Hematopoietic multipotent progenitor cell treated with erythropoietin and hydrocortisone succinate and interleukin-3 and kit ligand, for 6 days (in vitro differentiated cells): Measurements from ENCODE around the gene FAM20C.

ENCODE experiments used
- DNase-seq: peaks from one replicate; pipeline ENCODE4 v3.0.0-alpha.2; 2015

The FAM20C gene

DNA sequence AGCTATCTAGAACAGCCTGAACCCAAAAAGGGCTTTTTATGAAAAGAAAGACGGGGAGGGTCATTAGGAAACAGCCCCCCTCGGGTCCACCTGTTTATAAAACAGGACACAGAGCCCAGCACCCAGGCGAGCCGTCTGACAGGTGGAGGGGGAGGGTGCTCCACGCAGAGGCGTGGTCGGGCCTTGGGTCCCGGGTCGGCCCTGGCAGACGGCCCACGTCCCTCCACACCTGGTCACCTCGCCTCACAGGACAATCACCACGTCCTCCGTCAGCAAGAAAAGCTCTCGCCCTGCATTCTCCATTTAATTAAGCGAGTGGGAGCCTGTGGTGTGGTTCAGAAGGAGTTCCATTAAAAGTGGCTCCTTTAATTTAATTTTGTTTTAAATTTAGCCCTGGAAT is 55.3 kb downstream of the FAM20C start:
- no peak for DNase-seq

- no peak for DNase-seq
Observed at GRCh38 chr7:248732-249435, 56.5 kb downstream of the FAM20C start.

DNA sequence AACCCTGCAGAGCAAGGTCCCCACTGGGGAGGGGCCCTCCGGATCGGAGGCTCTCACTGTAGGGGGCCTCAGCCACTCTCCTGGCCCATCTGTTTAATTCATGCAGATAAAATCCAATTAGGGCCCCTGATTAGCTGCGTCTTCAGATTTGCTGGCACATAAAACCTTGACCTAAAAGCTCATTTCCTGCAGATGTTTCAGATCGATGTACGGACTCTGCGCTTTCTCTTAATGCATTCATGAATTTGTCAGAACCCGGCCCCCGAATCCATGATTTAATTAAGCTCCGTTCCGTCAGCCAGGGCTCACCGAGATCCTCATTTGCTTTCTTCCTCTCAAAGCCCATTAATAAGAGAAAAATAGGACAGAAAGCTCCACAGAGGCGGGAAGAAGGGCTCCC is 57.6 kb downstream of the FAM20C start:
- no peak for DNase-seq

- DNase-seq, result no peak
Observed at GRCh38 chr7:250523-250922, 58.2 kb downstream of the FAM20C start.

DNA sequence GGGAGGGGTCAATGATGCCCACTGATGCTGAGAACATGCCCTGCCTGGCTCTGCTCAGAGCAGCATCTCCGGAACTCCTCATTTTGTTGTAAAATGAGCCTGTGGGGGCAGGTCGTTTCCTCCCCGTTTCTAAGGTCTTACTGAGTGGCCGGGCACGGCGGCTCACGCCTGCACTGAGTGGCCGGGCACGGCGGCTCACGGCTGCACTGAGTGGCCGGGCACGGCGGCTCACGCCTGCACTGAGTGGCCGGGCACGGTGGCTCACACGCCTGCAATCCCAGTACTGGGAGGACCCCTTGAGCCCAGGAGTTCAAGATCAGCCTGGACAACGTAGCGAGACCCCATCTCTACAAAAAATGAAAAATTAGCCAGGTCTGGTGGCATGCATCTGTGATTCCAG is 58.6 kb downstream of the FAM20C start:
- no peak for DNase-seq

GRCh38 chr7:251446-252175 is 59.2 kb downstream of the FAM20C start:
- no peak for DNase-seq

DNA sequence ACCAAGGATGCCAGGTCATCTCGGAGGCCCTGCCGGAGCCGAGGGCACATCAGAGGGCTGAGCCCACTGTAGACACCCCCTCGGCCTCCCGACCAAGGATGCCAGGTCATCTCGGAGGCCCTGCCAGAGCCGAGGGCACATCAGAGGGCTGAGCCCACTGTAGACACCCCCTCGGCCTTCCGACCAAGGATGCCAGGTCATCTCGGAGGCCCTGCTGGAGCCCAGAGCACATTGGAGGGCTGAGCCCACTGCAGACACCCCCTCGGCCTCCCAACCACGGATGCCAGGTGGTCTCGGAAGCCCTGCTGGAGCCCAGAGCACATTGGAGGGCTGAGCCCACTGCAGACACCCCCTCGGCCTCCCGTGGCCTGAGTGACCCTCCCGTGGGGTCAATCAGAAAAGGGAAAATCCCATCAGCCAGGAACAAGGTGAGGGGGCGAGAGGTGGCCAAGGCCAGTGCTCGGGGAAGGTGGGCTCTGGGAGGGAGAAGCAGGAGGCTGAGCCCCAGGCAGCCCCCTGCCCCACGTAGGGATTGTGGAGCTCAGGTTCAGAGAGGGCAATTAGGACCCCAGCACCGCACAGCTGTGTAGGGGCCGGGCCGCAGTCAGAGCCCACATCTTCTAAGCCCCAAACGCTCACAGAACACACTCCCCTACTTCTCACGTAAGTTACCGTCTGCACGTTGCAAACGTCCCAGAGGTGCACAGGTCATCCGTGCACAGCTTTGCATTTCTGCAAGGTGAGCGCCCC is 60.0 kb downstream of the FAM20C start:
- DNase-seq, result no peak

GRCh38 chr7:252981-253380 is 60.6 kb downstream of the FAM20C start:
- no peak for DNase-seq

DNA sequence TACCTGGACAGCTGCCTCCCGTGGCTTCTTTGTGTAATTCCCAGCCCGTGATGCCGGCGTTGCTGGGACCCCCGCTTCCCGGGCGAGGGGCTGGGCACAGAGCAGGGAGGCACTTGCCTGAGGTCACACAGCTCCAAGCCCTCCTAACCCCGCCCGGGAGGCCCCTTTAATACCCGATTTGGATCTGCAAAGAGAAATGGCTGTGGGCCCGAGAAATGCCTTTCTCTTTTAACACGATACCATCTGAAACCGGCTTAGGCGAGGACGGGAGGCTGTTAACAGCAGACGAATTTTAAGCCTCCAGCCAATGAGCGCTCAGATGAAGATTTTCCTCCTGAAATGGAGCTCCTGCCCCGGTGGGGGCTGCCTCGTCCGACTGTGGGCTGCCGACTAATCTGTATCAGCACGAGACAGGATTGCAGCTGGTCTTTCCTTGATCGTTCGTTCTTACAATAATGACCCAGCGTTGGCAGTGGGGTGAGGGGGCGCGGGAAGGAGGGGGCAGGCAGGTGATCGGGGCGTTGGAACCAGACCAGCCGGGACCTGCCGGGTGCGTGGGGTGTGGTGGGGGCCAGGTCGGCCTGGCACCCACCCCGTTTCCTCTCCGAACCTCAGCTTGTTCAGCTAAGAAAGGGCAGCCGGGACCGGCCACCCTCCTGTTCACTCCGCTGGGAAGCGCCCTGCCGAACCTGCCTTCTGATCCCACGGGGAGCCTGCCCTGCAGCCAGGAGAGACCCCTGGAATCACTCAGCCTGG is 61.4 kb downstream of the FAM20C start:
- DNase-seq, result no peak

DNA sequence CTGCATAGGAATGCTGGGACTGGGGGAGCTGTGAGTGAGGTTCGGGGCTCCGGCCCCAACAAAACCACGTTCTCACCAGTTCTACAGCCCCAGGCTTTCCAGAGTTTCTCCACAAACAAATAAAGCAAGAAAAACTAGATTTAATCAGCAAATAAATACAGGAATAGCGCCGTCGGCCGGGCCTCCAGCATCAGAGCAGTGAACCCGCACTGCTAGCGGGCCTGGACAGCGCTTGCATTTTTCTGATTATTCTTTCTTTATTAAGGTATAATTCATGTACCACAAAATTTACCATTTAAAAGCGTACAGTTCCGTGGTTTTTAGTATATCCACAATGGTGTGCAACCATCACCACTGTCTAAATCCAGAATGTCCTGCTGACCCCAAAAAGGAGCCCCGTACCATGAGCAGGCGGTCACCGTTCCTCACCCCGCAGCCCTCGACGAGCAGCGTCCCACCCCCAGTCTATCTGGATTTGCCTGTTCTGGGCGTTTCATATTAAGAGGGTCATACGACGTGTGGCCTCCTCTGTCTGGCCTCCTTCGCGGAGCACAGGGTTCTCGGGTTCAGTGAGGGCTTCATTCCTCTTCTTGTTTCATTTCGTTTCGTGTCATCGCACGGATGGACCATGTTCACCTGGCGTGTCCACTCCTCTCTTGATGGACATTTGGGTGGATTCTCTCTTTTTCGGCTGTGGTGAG is 62.1 kb downstream of the FAM20C start:
- no peak for DNase-seq

DNA sequence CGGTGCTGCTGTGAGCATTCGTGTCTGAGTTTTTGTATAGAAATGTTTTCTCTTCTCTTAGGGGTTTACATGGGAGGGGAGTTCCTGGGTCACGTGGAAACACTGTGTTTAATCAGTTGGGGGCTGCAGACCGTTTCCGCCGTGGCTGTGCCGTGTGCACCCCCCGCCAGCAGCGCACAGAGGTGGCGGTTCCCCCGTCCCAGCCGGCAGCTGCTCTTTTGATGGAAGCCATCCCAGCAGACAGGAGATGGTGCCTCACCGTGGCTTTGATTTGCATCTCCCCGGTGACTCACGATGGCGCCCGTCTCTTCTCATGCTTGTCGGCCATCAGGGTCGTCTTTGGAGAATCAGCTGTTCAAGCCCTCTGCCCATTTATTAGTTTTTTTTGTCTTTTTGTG is 62.7 kb downstream of the FAM20C start:
- no peak for DNase-seq

DNA sequence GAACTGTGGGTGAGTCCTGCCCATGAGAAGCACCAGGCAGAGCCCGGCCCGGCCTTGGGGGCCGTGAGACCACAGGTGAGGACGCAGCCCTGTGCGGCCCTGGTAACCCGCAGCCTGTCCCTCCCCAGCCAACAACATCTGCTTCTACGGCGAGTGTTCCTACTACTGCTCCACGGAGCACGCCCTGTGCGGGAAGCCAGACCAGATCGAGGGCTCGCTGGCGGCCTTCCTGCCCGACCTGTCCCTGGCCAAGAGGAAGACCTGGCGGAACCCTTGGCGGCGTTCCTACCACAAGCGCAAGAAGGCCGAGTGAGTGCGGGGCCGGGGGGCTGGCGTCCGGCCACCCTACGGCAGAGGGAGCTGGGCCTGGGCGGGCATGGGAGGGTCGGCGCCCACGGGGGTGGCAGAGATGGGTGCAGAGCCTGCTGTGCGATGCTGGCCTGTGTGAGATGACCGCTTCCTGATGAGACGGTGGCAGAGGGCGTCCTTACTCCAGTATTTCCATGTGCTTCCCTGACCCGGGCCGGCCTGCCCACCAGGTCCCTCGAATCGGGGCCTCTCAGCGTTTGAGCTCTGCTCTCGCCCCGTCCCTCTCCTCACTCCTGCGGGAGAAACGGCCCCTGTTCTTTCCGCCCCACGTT is 63.5 kb downstream of the FAM20C start:
- no peak for DNase-seq

DNA sequence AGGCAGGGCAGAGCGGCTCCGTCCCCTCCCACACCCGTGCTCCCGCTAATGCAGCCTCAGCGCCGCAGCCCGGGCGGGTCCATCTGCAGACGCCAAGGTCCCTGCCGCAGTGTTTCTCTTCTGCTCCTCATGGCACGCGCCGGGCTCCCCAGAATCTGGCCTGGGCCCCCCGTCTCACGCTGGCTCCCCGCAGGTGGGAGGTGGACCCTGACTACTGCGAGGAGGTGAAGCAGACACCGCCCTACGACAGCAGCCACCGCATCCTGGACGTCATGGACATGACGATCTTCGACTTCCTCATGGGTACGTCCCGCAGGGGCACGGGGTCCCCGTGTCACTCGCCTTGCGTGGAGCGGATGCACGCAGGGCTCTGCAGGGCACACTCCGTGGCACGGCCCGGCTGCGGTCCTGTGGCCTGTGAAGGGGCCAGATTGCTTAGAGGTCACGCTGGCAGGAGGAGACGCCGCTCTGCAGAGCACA is 64.1 kb downstream of the FAM20C start:
- no peak for DNase-seq

DNA sequence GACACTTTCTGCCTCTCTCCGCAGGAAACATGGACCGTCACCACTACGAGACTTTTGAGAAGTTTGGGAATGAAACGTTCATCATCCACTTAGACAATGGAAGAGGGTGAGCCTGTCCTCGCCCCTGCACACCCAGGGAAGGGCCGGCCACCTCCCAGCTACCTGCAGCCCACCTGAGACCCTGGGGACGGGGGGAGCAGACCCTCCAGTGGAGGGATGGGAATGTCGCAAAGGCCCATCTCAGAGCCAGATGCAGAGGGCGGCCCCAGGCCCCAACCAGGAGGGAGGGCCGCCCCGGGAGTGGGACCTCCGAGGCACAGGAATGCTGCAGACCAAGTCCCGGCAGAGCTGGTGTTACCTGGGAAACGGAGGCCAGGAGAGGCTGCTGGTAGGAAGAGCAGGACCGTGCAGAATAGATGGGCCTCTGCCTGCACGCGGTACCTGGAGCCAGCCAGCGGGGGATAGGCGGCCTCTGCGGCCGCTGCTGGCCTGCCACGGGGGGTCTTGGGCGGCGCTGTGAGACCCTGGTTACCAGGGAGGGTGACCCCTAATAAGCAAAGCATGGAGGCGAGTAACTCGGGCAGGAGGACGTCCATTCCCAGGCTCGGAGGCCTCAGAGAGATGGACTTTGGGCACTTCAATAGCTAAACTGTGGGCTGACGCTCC is 64.7 kb downstream of the FAM20C start:
- no peak for DNase-seq

- no peak for DNase-seq
Observed at GRCh38 chr7:257647-257992, 65.2 kb downstream of the FAM20C start.

- DNase-seq, result no peak
Observed at GRCh38 chr7:258476-259190, 66.3 kb downstream of the FAM20C start.

DNA sequence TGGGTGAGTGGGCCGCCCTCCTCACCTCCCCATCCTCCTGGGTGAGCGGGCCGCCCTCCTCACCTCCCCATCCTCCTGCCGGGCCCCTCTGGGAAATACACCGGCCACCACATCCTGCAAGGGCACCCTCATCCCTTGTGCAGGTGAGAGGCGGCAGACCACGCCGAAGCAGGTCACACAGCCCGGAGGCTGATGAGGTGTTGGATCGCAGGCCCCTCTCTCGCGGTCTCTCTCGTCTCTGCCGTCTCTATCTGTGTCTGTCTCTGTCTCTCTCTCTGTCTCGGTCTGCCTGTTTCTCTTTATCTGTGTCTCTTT is 66.8 kb downstream of the FAM20C start:
- DNase-seq, result no peak

- no peak for DNase-seq
Observed at GRCh38 chr7:259751-260405, 67.5 kb downstream of the FAM20C start.

DNA sequence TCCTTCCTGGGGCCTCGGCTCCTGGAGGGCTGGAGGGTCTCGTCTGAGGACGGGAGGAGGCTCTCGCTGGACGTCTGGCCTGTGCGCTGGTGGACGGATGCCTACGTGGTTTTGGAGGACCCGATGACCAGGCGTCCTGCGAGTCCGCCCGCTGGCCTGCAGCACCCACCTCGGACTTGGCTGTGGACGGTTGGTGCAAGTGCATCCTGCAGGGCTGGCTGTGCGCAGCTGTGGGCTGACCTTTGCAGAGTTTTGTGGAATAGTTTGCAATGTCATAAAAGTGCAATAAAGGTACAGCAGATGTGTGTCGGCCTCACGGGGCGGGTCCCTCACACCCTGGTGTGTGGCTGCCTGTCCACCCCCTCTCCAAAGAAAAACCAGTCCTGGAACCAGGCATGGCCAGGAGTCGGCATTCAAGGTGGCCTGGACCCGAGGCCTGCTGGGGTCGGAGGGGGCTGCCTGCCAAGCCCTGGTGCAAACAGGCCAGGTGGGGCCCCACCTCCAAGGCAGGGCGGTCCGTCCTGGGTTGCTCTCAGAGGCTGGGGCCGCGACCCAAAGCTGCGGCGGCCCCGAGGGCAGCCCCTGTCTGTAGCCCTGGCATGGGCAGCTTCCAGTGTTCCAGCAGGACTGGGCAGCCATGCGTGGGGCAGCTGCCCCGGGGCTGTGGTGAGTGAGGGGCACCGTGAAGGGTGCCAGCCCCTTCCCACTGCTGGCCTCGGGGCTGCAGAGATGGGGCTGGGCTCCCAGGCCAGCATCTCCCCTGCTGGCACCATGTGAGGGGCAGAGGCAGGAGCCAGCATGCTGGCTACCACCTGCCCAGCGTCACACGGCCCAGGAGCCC is 68.3 kb downstream of the FAM20C start:
- DNase-seq, result no peak
